Stimulated activated CD8-positive, alpha-beta memory T cell treated with anti-CD3 and anti-CD28 coated beads, Interleukin-7, amount 100 ng/mL, for 48 hours (primary cell): ENCODE data around the gene LOXL3.
"Not testable (repeated sequence)": the region's sequence is repeated elsewhere in the genome, so short reads cannot be mapped to it uniquely, and the experiment has no call there.

ENCODE experiments used
- DNase-seq, 2 donors: peaks; one replicate each; pipeline ENCODE4 v3.0.0-alpha.2; 2020; ENCODE audit warnings: low read depth in 1 of 2; ENCODE audit errors: extremely low read depth in 1 of 2

LOXL3 gene

GRCh38 chr2:74497777-74498499, 55.8 kb downstream of the LOXL3 start:
- DNase-seq, result no peak

- DNase-seq, result no peak
Observed at GRCh38 chr2:74496997-74497776, 56.6 kb downstream of the LOXL3 start.

GRCh38 chr2:74495440-74495839, 58.3 kb downstream of the LOXL3 start:
- DNase-seq, result no peak

GRCh38 chr2:74493546-74493945, 60.2 kb downstream of the LOXL3 start:
- DNase-seq, result no peak

- no peak for DNase-seq
Observed at GRCh38 chr2:74491648-74492544, 61.8 kb downstream of the LOXL3 start.

- DNase-seq, result no peak
Observed at GRCh38 chr2:74489906-74490305, 63.8 kb downstream of the LOXL3 start.

GRCh38 chr2:74488643-74489481, 64.9 kb downstream of the LOXL3 start:
- no peak for DNase-seq

GRCh38 chr2:74486141-74486540, 67.6 kb downstream of the LOXL3 start:
- DNase-seq, result no peak

- not testable (repeated sequence) for DNase-seq
Observed at GRCh38 chr2:74483675-74484164, 70.0 kb downstream of the LOXL3 start.

GRCh38 chr2:74482801-74483674, 70.7 kb downstream of the LOXL3 start, which contains the start of the genes CCDC142 and TTC31:
Gene CCDC142 (minus strand): TSS chr2:74482998. CDS start chr2:74482837, 161 bp downstream.
Gene TTC31 (plus strand): TSS chr2:74483081. CDS start chr2:74483096, 15 bp downstream.
- peak; percentile 77 to 93 for DNase-seq
